ENCODE data around the gene LOXHD1. TPM values are rescaled to one million over a fixed set of nuclear protein-coding genes. Genes with fewer than 3 reads are reported as not detected.

Gene LOXHD1
- total and polyA plus RNA-seq, 2 of the 4 experiments (the other 2 are of a cell fraction), result not detected

- POLR2A ChIA-PET (ENCODE audit: unreplicated experiment), result no interaction called here
- no TSS peak for BruUV-seq (replicated peaks)
- H3K18ac ChIP-seq (ENCODE audit: low read depth, low read length), result no peak overlapping the region
- H2AK9ac ChIP-seq (replicated peaks; ENCODE audit: low read depth, low read length, poor library complexity), result no peak overlapping the region
- no peak overlapping the region for H3K4ac ChIP-seq (ENCODE audit: low read depth, low read length)
- ATAC-seq (ENCODE audit: low read depth), result no peak
- no peak overlapping the region for H2AFZ ChIP-seq (replicated peaks; ENCODE audit: low read length, poor library complexity)
- no peak for DNase-seq
- no peak overlapping the region for H3K4me2 ChIP-seq (ENCODE audit: low read depth, low read length)
- no peak overlapping the region for H3K9ac ChIP-seq (ENCODE audit: low read depth, low read length)
- no peak overlapping the region for H2BK20ac ChIP-seq (ENCODE audit: low read depth, low read length)
- H3K9me1 ChIP-seq (ENCODE audit: insufficient read depth, low read length), result no peaks in the 10 kb centered on the region
- no peaks in the 10 kb centered on the region for H3K27me3 ChIP-seq (ENCODE audit: control insufficient read depth, insufficient read depth, low read length)
- H3K56ac ChIP-seq (ENCODE audit: extremely low read depth, insufficient read depth, low read length), result no peak overlapping the region
- intact Hi-C loops (cut with micrococcal nuclease), result no loop called here
- H4K8ac ChIP-seq (ENCODE audit: low read depth in 2 of 2, low read length in 2 of 2), result no peak overlapping the region
- no peak overlapping the region for H2AK5ac ChIP-seq (ENCODE audit: low read depth, low read length)
- H3K36me3 ChIP-seq (ENCODE audit: control insufficient read depth, insufficient read depth, low read length), result no peaks in the 10 kb centered on the region
- H4K5ac ChIP-seq (ENCODE audit: low read depth, low read length), result no peak overlapping the region
- no peak overlapping the region for H3K4me3 ChIP-seq (ENCODE audit: insufficient read depth, low read depth, low read length)
- H3K14ac ChIP-seq (replicated peaks; ENCODE audit: low read depth, low read length), result no peak overlapping the region
- in situ Hi-C loops (cut with MboI; ENCODE audit: low sequenced_read_pairs), result no loop called here
- H4K91ac ChIP-seq (ENCODE audit: insufficient read depth, low read depth, low read length), result no peak overlapping the region
- H3K23ac ChIP-seq (ENCODE audit: low read depth, low read length), result no peak overlapping the region
- dilution Hi-C loops (cut with HindIII; ENCODE audit: low sequenced_read_pairs, unreplicated experiment), result no loop called here
- CTCF ChIA-PET, result interaction anchor here (0.9 kb wide), 1 partner anchor 448 kb away, joined by 4 read pairs; a partner anchor contains a TSS
- no peaks in the 10 kb centered on the region for H3K4me1 ChIP-seq (ENCODE audit: control insufficient read depth, insufficient read depth, low read length)
- WGBS, 2 experiments (ENCODE audit: extremely low coverage in 2 of 2, insufficient read length in 1 of 2), result no CpG with 5 or more reads among the region's 2 CpGs
- no peaks in the 10 kb centered on the region for H3K79me1 ChIP-seq (ENCODE audit: low read depth in 1 of 2, low read length in 2 of 2)
- no peak overlapping the region for H2BK120ac ChIP-seq (ENCODE audit: low read depth, low read length)
- no peak overlapping the region for H2BK15ac ChIP-seq (ENCODE audit: low read depth, low read length)
- H4K20me1 ChIP-seq (ENCODE audit: insufficient read depth, low read length), result no peaks in the 10 kb centered on the region
- no peak overlapping the region for H2BK5ac ChIP-seq (ENCODE audit: low read depth, low read length, poor library complexity, severe bottlenecking)
- no peak overlapping the region for H3K27ac ChIP-seq (ENCODE audit: insufficient read depth, low read length)
- TF ChIP-seq CHD1 (IDR thresholded peaks at IDR 0.05; ENCODE audit: low read depth, low read length), result no peak
- no peak for TF ChIP-seq USF2 (IDR thresholded peaks at IDR 0.05; ENCODE audit: low read depth, low read length)
- no peak for TF ChIP-seq RAD21 (IDR thresholded peaks at IDR 0.05; ENCODE audit: low read length)
- no peak for TF ChIP-seq NFE2L2 (IDR thresholded peaks at IDR 0.05; ENCODE audit: low read depth, low read length)
- no peak for TF ChIP-seq RFX5 (IDR thresholded peaks at IDR 0.05; ENCODE audit: low read depth, low read length)
- TF ChIP-seq SMC3 (IDR thresholded peaks at IDR 0.05; ENCODE audit: low read depth, low read length), result no peak
- no peak for TF ChIP-seq CTCF (conservative IDR thresholded peaks at IDR 0.05; ENCODE audit: low read depth, low read length)
- TF ChIP-seq BHLHE40 (IDR thresholded peaks at IDR 0.05; ENCODE audit: low read depth, low read length), result no peak
- H3K9me3 ChIP-seq (ENCODE audit: control insufficient read depth, insufficient read depth, low read length), result no peaks in the 10 kb centered on the region
These were observed 35.1 kb downstream of the LOXHD1 start for GRCh38 chr18:46621871-46622270.
